ENCODE results near the gene RAD17. TPM values are rescaled to one million over a fixed set of nuclear protein-coding genes. Genes with fewer than 3 reads are reported as not detected.
"Not testable (repeated sequence)": the region's sequence is repeated elsewhere in the genome, so short reads cannot be mapped to it uniquely, and the experiment has no call there.

The RAD17 gene
- polyA plus RNA-seq, 1 experiment = 20.5 TPM

- POLR2A ChIA-PET = interaction anchor here (0.7 to 1.7 kb wide), 2 partner anchors 12 to 275 kb away, joined by 3 to 7 read pairs; partner anchors contain the start of gene SLC30A5
- peak; percentile 0 for DNase-seq (ENCODE audit: low read depth, low spot score)
- H3K4me3 ChIP-seq (ENCODE audit: low read depth, low read length) = peak overlapping the region; percentile 95
- CTCF ChIA-PET = interaction anchor here (2.7 kb wide), 1 partner anchor 275 kb away, joined by 7 read pairs; the partner anchor contains the start of gene SLC30A5
- TF ChIP-seq CTCF (IDR thresholded peaks at IDR 0.05; ENCODE audit: low read depth, low read length) = no peak
- no peaks in the 10 kb centered on the region for H3K27me3 ChIP-seq (ENCODE audit: control insufficient read depth, insufficient read depth, low read length)
- H3K27ac ChIP-seq (ENCODE audit: low read depth, low read length) = peak overlapping the region; percentile 89
- H3K9me3 ChIP-seq (ENCODE audit: control insufficient read depth, insufficient read depth, low read length) = no peaks in the 10 kb centered on the region
Observed at GRCh38 chr5:69368458-69369339, 919 bp upstream of the RAD17 start.

- ChIA-PET POLR2A (interaction anchor here (0.5 to 1.7 kb wide), 4 partner anchors 38 to 277 kb away, joined by 3 to 7 read pairs (median 4); partner anchors contain the start of genes CCDC125 and SLC30A5), CTCF (interaction anchor here (1.0 to 1.5 kb wide), 3 partner anchors 277 to 327 kb away, joined by 3 to 9 read pairs (median 6); partner anchors contain the start of gene SLC30A5)
- DNase-seq (ENCODE audit: low read depth, low spot score); H3K27ac ChIP-seq (ENCODE audit: low read depth, low read length); H3K27me3 ChIP-seq (ENCODE audit: control insufficient read depth, insufficient read depth, low read length); H3K9me3 ChIP-seq (ENCODE audit: control insufficient read depth, insufficient read depth, low read length): not testable (repeated sequence)
- peak overlapping the region; percentile 95 for H3K4me3 ChIP-seq (ENCODE audit: low read depth, low read length)
Observed at GRCh38 chr5:69370335-69370734, 717 bp downstream of the RAD17 start.

- no peak for TF ChIP-seq CTCF (IDR thresholded peaks at IDR 0.05; ENCODE audit: low read depth, low read length)
- Histone ChIP-seq H3K9me3 (ENCODE audit: control insufficient read depth, insufficient read depth, low read length) (no peaks in the 10 kb centered on the region), H3K27ac (ENCODE audit: low read depth, low read length) (no peak overlapping the region), H3K4me3 (ENCODE audit: low read depth, low read length) (no peak overlapping the region), H3K27me3 (ENCODE audit: control insufficient read depth, insufficient read depth, low read length) (no peaks in the 10 kb centered on the region)
- ChIA-PET CTCF (interaction anchor here (0.8 to 1.6 kb wide), 3 partner anchors 279 to 329 kb away, joined by 3 to 22 read pairs (median 5); partner anchors contain the start of gene SLC30A5), POLR2A (no interaction called here)
- DNase-seq (ENCODE audit: low read depth, low spot score) = no peak
Observed at GRCh38 chr5:69372394-69372793, 2.8 kb downstream of the RAD17 start.

- ChIA-PET POLR2A (no interaction called here), CTCF (no interaction called here)
- no peak for DNase-seq (ENCODE audit: low read depth, low spot score)
- Histone ChIP-seq H3K27me3 (ENCODE audit: control insufficient read depth, insufficient read depth, low read length) (no peaks in the 10 kb centered on the region), H3K27ac (ENCODE audit: low read depth, low read length) (no peak overlapping the region), H3K9me3 (ENCODE audit: control insufficient read depth, insufficient read depth, low read length) (no peaks in the 10 kb centered on the region), H3K4me3 (ENCODE audit: low read depth, low read length) (no peak overlapping the region)
- TF ChIP-seq CTCF (IDR thresholded peaks at IDR 0.05; ENCODE audit: low read depth, low read length) = no peak
Observed at GRCh38 chr5:69374911-69375446, 5.4 kb downstream of the RAD17 start.

GRCh38 chr5:69378376-69378775 lies 8.8 kb downstream of the RAD17 start:
- no peak for TF ChIP-seq CTCF (IDR thresholded peaks at IDR 0.05; ENCODE audit: low read depth, low read length)
- ChIA-PET CTCF (no interaction called here), POLR2A (no interaction called here)
- Histone ChIP-seq H3K4me3 (ENCODE audit: low read depth, low read length) (no peak overlapping the region), H3K9me3 (ENCODE audit: control insufficient read depth, insufficient read depth, low read length) (no peaks in the 10 kb centered on the region), H3K27me3 (ENCODE audit: control insufficient read depth, insufficient read depth, low read length) (no peaks in the 10 kb centered on the region), H3K27ac (ENCODE audit: low read depth, low read length) (no peak overlapping the region)
- no peak for DNase-seq (ENCODE audit: low read depth, low spot score)
